Right lobe of liver (tissue), 6 donors: Measurements from ENCODE around the gene SUGCT. TPM values are rescaled to one million over a fixed set of nuclear protein-coding genes. Genes with fewer than 3 reads are reported as not detected.
A peak's percentile ranks its signal among the peaks of the same experiment; 100 is the strongest.
"Not testable (repeated sequence)": the region's sequence is repeated elsewhere in the genome, so short reads cannot be mapped to it uniquely, and the experiment has no call there.

Experiments used
- ATAC-seq, 4 donors: fragments of 200-7000 bp; cut with Tn5 transposase; one replicate each; pipeline ENCODE4 v1.9.1; 2020; ENCODE audit warnings: mild to moderate bottlenecking in 4 of 4, moderate library complexity in 4 of 4
- DNase-seq, 3 donors: peaks; one replicate each; pipeline ENCODE4 v3.0.0-alpha.2; 2020
- H3K27ac ChIP-seq, 3 donors: fragments of 200-600 bp; one replicate each; pipeline ENCODE4 v1.8.0; 2022
- H3K27me3 ChIP-seq, 2 donors: fragments of 200-600 bp; one replicate each; pipeline ENCODE4 v1.8.0; 2022
- H3K36me3 ChIP-seq, 4 donors: fragments of 200-600 bp; sonication (generic) in 1 of 4; one replicate each; pipeline versions ENCODE4 v1.5.1 to v1.8.0; 2017 to 2022; ENCODE audit warnings: control low read depth in 1 of 4
- H3K4me1 ChIP-seq, 4 donors: fragments of 200-600 bp; sonication (generic) in 1 of 4; one replicate each; pipeline versions ENCODE4 v1.5.1 to v1.8.0; 2017 to 2022; ENCODE audit warnings: control low read depth in 1 of 4
- H3K4me3 ChIP-seq, 3 donors: fragments of 200-600 bp; one replicate each; pipeline ENCODE4 v1.8.0; 2022
- H3K9me3 ChIP-seq, 4 donors: fragments of 200-600 bp; sonication (generic) in 1 of 4; one replicate each; pipeline versions ENCODE4 v1.5.1 to v1.8.0; 2017 to 2022; ENCODE audit warnings: control low read depth in 1 of 4
- POLR2A ChIP-seq: fragments of 450-650 bp; IDR thresholded peaks from one replicate; pipeline ENCODE4 v1.6.1; 2017; ENCODE audit warnings: antibody characterized with exemption, mild to moderate bottlenecking
- WGBS: methylation state at CpG from one replicate; pipeline ENCODE4 v1.1.6; 2018; ENCODE audit warnings: low coverage, low lambda C conversion rate; ENCODE audit not compliant: insufficient coverage; ENCODE audit errors: missing lambda C conversion rate; 5-methylcytosine and 5-hydroxymethylcytosine counted together
- intact Hi-C, 2 donors: fragments of 100-400 bp; cut with DNase I; formaldehyde crosslinking; loops; one replicate each; pipeline versions ENCODE4 v1.11.2 to v1.14.1; 2022
- total RNA-seq, 6 experiments: library from RNA; depleted of rRNA in 2 of 6; stranded (reverse); fragments of >200 nt in 2 of 6; fragmentation: NEBNext Ultra II Directional in 3 of 6; extraction: Animal tissue kit (Norgen Biotek cat#: 25700) in 3 of 6; gene quantifications; one replicate each; pipeline versions ENCODE4 v1.1.0 to v1.2.4, GENCODE V29; 2016 to 2023
- TF ChIP-seq, protein P1 (sequence below), 4 donors: fragments of 200-600 bp in 3 of 4; fragments of 450-650 bp in 1 of 4; IDR thresholded peaks; one replicate each; pipeline versions ENCODE4 v1.5.1 to v1.8.0; 2016 to 2022; ENCODE audit warnings: antibody characterized with exemption in 4 of 4, mild to moderate bottlenecking in 2 of 4
- donor health status: DM: no; HTN: yes; CAD: no.
- donor health status: DM: no; HTN: no; CAD: no.
- donor health status: DM: no; HTN: no; CAD: no.
- donor health status: DM: no; HTN: yes; CAD: no.
- donor health status: DM: no; HTN: yes; CAD: no.

The SUGCT gene
- total RNA-seq, 6 experiments from 2014 or later: 10.1 to 21.0 (median 14.2) TPM

DNA sequence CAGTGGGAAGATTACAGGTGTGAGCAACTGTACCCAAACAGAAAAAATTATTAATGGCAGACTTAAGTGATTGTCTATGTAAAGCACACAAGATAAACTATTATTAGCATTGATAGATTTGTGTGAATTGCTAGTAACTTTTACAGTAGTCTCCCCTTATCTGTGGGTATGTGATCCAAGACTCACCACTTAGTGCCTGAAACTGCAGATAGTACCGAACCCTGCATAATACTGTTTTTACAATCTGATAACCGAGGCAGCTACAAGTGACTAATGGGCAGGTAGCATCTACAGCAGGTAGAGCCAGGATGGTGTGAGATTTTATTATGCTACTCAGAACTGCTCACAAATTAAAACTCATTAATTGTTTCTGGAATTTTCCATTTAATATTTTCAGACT, 31.9 kb upstream of the SUGCT start:
- WGBS: 73% methylated on average over 2 of the region's 2 CpGs
- TF ChIP-seq, protein P1, sequence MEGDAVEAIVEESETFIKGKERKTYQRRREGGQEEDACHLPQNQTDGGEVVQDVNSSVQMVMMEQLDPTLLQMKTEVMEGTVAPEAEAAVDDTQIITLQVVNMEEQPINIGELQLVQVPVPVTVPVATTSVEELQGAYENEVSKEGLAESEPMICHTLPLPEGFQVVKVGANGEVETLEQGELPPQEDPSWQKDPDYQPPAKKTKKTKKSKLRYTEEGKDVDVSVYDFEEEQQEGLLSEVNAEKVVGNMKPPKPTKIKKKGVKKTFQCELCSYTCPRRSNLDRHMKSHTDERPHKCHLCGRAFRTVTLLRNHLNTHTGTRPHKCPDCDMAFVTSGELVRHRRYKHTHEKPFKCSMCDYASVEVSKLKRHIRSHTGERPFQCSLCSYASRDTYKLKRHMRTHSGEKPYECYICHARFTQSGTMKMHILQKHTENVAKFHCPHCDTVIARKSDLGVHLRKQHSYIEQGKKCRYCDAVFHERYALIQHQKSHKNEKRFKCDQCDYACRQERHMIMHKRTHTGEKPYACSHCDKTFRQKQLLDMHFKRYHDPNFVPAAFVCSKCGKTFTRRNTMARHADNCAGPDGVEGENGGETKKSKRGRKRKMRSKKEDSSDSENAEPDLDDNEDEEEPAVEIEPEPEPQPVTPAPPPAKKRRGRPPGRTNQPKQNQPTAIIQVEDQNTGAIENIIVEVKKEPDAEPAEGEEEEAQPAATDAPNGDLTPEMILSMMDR (IDR thresholded peaks at IDR 0.05): no peak
- TF ChIP-seq POLR2A: no peak
- Histone ChIP-seq H3K4me3 (no peak overlapping the region), H3K9me3 (no peaks in the 10 kb centered on the region), H3K27ac (no peak overlapping the region), H3K36me3 (no peaks in the 10 kb centered on the region), H3K27me3 (no peaks in the 10 kb centered on the region), H3K4me1 (peaks cover 0 to 34% (median 3%) of the 10 kb centered on the region in 4 donors)
- no peak for ATAC-seq
- no peak for DNase-seq
- intact Hi-C loops: no loop called here

DNA sequence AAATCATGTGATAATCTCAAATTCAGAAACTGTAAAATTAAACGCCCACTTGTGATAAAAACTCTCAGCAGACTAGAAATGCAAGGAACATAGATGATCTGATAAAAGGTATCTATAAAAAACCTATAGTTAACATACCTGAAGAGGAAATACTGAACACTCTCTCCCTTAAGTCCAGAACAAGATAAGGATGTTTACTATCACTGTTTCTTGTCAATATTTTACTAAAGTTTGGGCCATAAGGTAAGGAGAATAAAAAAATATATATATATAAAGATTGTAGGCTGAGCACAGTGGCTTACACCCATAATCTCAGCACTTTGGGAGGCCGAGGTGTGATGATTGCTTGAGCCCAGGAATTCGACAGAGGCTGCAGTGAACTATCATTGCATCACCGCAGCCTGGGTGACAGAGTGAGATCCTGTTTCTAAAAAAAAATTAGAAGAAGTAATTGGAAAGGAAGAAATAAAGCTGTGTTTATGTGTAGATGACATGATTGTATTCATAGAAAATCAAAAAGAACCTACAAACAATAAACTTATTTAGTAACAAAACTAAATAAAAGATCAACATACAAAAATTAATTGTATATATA, 28.8 kb upstream of the SUGCT start:
- H3K36me3 ChIP-seq: no peaks in the 10 kb centered on the region
- peak in 3 of 4 donors; percentile 51 to 74 (median 62) for ATAC-seq
- no peak overlapping the region for H3K4me3 ChIP-seq
- no peaks in the 10 kb centered on the region for H3K27me3 ChIP-seq
- no peaks in the 10 kb centered on the region for H3K9me3 ChIP-seq
- intact Hi-C loops: no loop called here
- DNase-seq: no peak
- no peak for TF ChIP-seq POLR2A
- TF ChIP-seq, protein P1 (IDR thresholded peaks at IDR 0.05): no peak
- no peak overlapping the region for H3K27ac ChIP-seq
- 38% methylated on average over 4 of the region's 4 CpGs for WGBS
- peaks cover 0 to 10% (median 0%) of the 10 kb centered on the region in 4 donors for H3K4me1 ChIP-seq

DNA sequence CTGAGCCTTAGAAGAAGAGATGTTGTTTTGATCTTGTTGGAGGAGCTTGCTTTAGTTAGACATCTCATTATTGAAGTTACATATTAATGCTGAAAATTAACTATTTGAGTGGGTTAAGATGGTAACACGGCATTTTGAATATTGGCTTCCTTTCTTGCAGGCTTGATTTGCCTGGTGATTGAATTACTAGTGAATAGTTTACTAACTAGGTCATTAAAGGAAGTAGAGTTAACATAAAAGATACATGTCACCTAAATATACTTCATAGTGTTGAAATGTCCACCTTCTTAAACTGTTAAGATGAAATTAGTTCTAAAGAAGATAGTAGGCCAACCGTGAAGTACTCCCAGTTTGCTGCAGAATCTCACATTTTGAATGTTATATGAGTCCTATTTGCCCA, 18.9 kb upstream of the SUGCT start:
- WGBS: 93% methylated on average over 2 of the region's 2 CpGs
- ATAC-seq (no peak), DNase-seq (no peak)
- Histone ChIP-seq H3K36me3 (no peaks in the 10 kb centered on the region), H3K4me1 (peaks cover 0 to 4% (median 0%) of the 10 kb centered on the region in 4 donors), H3K27me3 (no peaks in the 10 kb centered on the region), H3K27ac (no peak overlapping the region), H3K9me3 (no peaks in the 10 kb centered on the region), H3K4me3 (no peak overlapping the region)
- TF ChIP-seq, protein P1 (IDR thresholded peaks at IDR 0.05): no peak
- TF ChIP-seq POLR2A: no peak
- intact Hi-C loops: no loop called here

DNA sequence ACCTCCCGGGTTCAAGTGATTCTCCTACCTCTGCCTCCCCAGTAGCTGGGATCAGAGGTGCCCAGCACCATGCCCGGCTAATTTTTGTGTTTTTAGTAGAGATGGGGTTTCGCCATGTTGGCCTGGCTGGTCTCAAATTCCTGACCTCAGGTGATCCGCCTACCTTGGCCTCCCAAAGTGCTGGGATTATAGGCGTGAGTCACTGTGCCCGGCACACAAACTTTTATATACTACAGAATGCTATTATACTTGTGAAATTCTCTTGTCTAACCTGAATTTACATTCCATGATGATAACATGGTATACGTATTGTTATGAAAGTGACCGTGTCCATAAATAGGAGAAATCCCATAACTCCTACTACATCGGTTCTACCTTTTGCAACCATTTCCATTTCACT, 17.6 kb upstream of the SUGCT start:
- H3K36me3 ChIP-seq, H3K4me3 ChIP-seq, intact Hi-C loops, H3K9me3 ChIP-seq, H3K27ac ChIP-seq, DNase-seq, H3K27me3 ChIP-seq, ATAC-seq: not testable (repeated sequence)
- WGBS: 83% methylated on average over 8 of the region's 9 CpGs
- H3K4me1 ChIP-seq: peaks cover 0 to 16% (median 0%) of the 10 kb centered on the region in 4 donors

DNA sequence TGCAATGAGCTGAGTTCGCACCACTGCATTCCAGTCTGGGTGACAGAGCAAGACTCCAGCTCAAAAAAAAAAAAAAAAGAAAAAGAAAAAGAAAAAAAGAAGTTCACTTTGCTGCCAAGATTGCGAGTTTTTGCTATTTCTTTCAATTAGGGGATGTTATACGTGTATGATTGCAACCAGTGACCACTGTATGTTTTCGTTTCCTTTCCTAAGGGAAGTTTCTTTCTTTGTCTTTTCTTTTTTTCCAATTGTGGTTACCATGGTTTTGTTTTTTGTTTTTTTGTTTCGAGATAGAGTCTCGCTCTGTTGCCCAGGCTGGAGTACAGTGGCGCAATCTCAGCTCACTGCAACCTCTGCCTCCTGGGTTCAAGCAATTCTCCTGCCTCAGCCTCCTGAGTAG, 16.6 kb upstream of the SUGCT start:
- H3K27ac ChIP-seq, H3K4me3 ChIP-seq, ATAC-seq, H3K36me3 ChIP-seq, DNase-seq, H3K9me3 ChIP-seq, H3K27me3 ChIP-seq, intact Hi-C loops: not testable (repeated sequence)
- 79% methylated on average over 5 of the region's 7 CpGs for WGBS
- H3K4me1 ChIP-seq: peaks cover 0 to 19% (median 0%) of the 10 kb centered on the region in 4 donors
